SH-SY5Y (cell line): Measurements from ENCODE around the gene LRIT3.

ENCODE experiments used
- GATA2 ChIP-seq: IDR thresholded peaks from 2 replicates; pipeline ENCODE4 v1.6.1; 2011; ENCODE audit warnings: mild to moderate bottlenecking, low read depth, low read length
- GATA3 ChIP-seq: IDR thresholded peaks from 2 replicates; pipeline ENCODE4 v1.6.1; 2011; ENCODE audit warnings: low read depth, mild to moderate bottlenecking, low read length, moderate library complexity

LRIT3 gene

DNA sequence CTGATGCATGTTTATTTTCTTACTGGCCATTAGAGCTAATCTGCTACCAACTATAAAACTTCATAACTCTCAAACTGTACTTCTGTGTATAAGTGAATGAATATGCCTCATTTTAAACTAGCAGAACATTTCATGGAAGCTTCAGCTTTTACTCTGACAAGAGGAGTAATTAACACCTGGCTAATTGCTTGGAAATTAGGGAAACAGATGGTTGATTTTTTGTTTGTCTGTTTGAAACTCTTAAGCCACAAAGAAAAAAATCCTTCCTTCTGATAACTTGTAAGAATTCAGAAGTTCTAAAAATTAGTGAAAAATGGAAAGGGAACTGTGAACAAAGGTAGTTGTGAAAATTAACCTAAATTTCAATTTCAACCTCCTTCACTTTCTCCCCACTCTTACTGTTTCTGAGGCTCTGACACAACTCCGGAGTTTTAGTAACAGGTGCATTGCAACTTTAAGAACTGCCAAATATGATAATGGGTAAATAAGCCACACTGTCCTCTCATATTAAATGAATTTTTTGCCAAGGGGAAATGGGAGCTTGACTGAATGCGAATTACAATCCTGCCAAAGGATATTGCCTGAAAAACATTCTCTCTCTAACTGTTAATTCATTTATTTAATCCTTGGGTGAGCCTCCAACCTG is 65.8 kb downstream of the LRIT3 start:
- TF ChIP-seq GATA3, result no peak
- no peak for TF ChIP-seq GATA2

DNA sequence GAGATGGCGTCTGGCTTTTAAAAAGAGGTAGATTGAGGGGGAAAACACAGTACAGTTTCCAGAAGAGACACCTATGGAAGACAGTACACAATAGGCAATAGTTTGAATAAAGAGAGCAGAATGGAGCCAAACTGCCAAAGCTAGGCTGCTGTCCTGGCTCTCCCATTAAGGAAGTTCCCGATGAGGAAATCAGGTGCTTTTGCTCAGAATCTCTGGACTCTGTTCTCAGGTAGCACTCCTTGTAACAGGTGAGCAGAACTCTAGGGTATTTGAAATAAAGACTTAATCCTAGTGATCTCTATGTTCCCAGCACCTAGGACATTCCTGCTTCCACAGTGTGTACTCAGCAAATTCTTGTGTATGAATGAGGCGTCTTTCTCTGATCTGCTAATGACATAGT is 66.4 kb downstream of the LRIT3 start:
- TF ChIP-seq GATA3 (no peak), GATA2 (no peak)

DNA sequence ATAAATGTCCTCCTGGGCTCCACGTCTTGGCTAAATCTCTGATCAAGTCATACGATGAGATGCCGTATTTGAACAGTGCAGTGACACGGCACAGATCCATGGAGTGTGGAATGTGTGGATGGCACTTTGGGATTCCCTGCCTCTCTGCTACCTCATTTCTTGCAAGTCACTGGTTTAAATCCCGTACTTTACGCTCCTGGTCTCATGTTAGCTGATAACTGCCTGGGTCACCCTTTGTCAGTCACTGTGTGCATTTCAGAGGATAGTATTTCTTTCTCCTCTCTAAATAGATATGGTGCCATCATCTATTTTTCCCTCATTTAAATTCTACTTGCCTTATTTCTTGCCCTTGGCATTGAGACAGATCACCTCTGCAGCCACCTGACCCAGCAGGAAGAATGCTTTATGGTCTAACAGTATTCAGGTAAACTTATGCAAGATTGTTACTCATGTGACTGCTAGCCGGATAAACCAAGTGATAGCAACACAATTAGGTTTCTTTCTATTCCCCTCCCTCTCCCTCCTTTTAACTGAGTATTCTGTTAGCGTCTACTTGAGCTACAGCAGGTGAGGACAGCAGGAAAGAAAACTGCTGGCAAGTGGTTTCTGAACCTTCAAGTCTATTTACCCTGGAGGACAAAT is 67.6 kb downstream of the LRIT3 start:
- TF ChIP-seq GATA3, result no peak
- no peak for TF ChIP-seq GATA2

DNA sequence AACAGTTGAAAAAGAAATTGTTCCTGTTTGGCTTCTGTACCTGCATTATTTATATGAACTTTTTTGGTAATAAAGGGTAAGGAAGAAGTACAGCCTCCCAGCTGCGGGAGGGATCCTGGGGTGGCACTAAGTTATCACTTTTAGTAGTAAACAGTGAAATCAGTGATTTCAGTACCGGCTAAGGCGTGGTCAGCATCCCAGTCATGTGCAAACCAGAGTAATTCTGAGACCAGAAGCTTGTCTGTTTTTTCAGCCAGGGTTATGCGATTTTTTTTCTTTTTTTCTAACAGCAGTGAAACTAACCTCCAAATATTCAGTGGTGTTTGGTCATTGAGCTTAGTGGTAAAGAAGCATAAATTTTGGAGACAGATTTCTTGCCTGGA is 68.1 kb downstream of the LRIT3 start:
- TF ChIP-seq GATA3 (no peak), GATA2 (no peak)

DNA sequence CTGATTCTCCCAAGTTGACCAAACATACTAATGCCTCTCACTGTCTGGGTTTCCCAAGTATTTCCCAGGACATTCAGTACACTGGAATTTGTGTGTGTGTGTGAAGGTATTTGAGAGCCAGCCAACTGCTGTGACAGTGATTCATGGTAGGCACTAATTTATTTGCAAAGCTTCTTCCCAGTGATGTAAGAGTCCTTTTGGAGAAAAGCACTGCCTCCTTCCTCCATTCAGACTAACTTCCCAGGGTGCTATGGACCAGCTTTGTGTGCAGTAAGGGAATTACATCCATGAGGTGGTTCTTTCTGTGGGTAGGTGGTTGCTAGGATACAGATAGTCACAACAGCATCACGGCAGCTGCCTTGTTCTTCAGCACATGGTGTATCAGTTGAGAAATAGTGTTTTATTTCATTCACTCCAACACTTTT is 73.5 kb downstream of the LRIT3 start:
- no peak for TF ChIP-seq GATA3
- no peak for TF ChIP-seq GATA2
